HepG2 (cell line): ENCODE results near the gene GAGE12J. TPM values are rescaled to one million over a fixed set of nuclear protein-coding genes. Genes with fewer than 3 reads are reported as not detected.

Experiments used
- ATAC-seq: fragments of 200-7000 bp; cut with Tn5 transposase; 3 replicates; pipeline ENCODE4 v1.9.1; 2020; ENCODE audit warnings: mild to moderate bottlenecking, moderate library complexity
- BruUV-seq: library from RNA; stranded (reverse); fragments of 400-500 nt; replicated peaks from 2 replicates; lab custom pipeline; 2021; lab: Mats Ljungman, UMichigan
- CTCF ChIA-PET: fragments of 300-600 bp; formaldehyde crosslinking; extraction: SDS; loops from one replicate; lab custom pipeline; 2021; ENCODE audit warnings: low total read pairs, inconsistent platforms, low intra/inter-chr PET ratio; lab: Yijun Ruan, JAX
- POLR2A ChIA-PET: fragments of 350-600 bp; sonication (Branson Sonifier 250); formaldehyde crosslinking; loops from one replicate; lab custom pipeline; 2020; ENCODE audit warnings: antibody characterized with exemption, inconsistent platforms; lab: Yijun Ruan, JAX
- DNase-seq: peaks from one replicate; pipeline ENCODE4 v3.0.0-alpha.2; 2015; ENCODE audit warnings: low spot score
- FAIRE-seq: peaks from 3 replicates; lab custom pipeline; 2011; peaks lifted over from hg19 to GRCh38; lab: Jason Lieb, UNC
- H2AFZ ChIP-seq: one replicate; pipeline ENCODE4 v1.6.1; 2011; ENCODE audit warnings: low read length, inconsistent platforms
- H3K27ac ChIP-seq: fragments of 300-600 bp; 3 replicates; pipeline ENCODE4 v1.8.0; 2011; ENCODE audit warnings: mixed run types, mild to moderate bottlenecking, mixed read lengths, low read length, inconsistent platforms; ENCODE audit not compliant: insufficient read depth; ENCODE audit errors: extremely low read length
- H3K27me3 ChIP-seq, 2 experiments: fragments of 200-600 bp in 1 of 2; 2 replicates in 1 of 2; 3 replicates in 1 of 2; pipeline versions ENCODE4 v1.6.0 to v1.8.0; 2011; ENCODE audit warnings: low read length in 2 of 2, mild to moderate bottlenecking in 2 of 2, moderate library complexity in 2 of 2, inconsistent platforms in 1 of 2; ENCODE audit not compliant: insufficient read depth in 2 of 2, control insufficient read depth in 1 of 2
- H3K36me3 ChIP-seq, 2 experiments: fragments of 200-600 bp in 1 of 2; replicated peaks in 1 of 2; 2 replicates in 1 of 2; 3 replicates in 1 of 2; pipeline versions ENCODE4 v1.5.1 to v1.8.0; 2011; ENCODE audit warnings: low read length in 2 of 2, inconsistent platforms in 1 of 2; ENCODE audit not compliant: insufficient read depth in 2 of 2, control insufficient read depth in 1 of 2
- H3K4me1 ChIP-seq: 2 replicates; pipeline ENCODE4 v1.5.1; 2012; ENCODE audit warnings: low read length, inconsistent platforms; ENCODE audit not compliant: insufficient read depth
- H3K4me2 ChIP-seq: 2 replicates; pipeline ENCODE4 v1.6.0; 2011; ENCODE audit warnings: low read depth, low read length, inconsistent platforms
- H3K4me3 ChIP-seq, 3 experiments: fragments of 200-600 bp in 1 of 3; sonication (generic), shearing (Covaris generic) in 1 of 3; replicated peaks in 1 of 3; 2 replicates each; pipeline ENCODE4 v1.5.1; 2011 to 2016; ENCODE audit warnings: low read length in 3 of 3, inconsistent platforms in 2 of 3, low read depth in 2 of 3, mild to moderate bottlenecking in 2 of 3, control low read depth in 1 of 3, mixed read lengths in 1 of 3; ENCODE audit not compliant: insufficient read depth in 1 of 3
- H3K79me2 ChIP-seq: one replicate; pipeline ENCODE4 v1.6.1; 2011; ENCODE audit warnings: low read length, inconsistent platforms; ENCODE audit not compliant: insufficient read depth
- H3K9ac ChIP-seq: 2 replicates; pipeline ENCODE4 v1.6.0; 2011; ENCODE audit warnings: mild to moderate bottlenecking, low read depth, low read length, inconsistent platforms; ENCODE audit not compliant: insufficient read depth
- H3K9me3 ChIP-seq: 2 replicates; pipeline ENCODE4 v1.5.1; 2012; ENCODE audit warnings: mild to moderate bottlenecking, low read length
- H4K20me1 ChIP-seq: 2 replicates; pipeline ENCODE4 v1.6.0; 2011; ENCODE audit warnings: inconsistent platforms, mild to moderate bottlenecking, low read length, moderate library complexity; ENCODE audit not compliant: insufficient read depth
- CTCF ChIP-seq: sonication (generic); formaldehyde crosslinking; IDR thresholded peaks from 2 replicates; pipeline ENCODE4 v1.5.0; 2020; ENCODE audit warnings: mild to moderate bottlenecking, missing genetic modification reagents, moderate library complexity
- SMC3 ChIP-seq: IDR thresholded peaks from 2 replicates; pipeline ENCODE4 v1.6.1; 2011; ENCODE audit warnings: low read length, improper control_type of control experiment
- STAG1 ChIP-seq: sonication (generic); formaldehyde crosslinking; IDR thresholded peaks from 2 replicates; pipeline ENCODE4 v1.4.0; 2020; ENCODE audit warnings: missing genetic modification reagents
- USF2 ChIP-seq, 2 experiments: sonication (generic) in 1 of 2; formaldehyde crosslinking in 1 of 2; IDR thresholded peaks; 2 replicates each; pipeline versions ENCODE4 v1.5.1 to v1.6.1; 2011 to 2020; ENCODE audit warnings: borderline replicate concordance in 1 of 2, low read depth in 1 of 2, low read length in 1 of 2, mild to moderate bottlenecking in 1 of 2, missing genetic modification reagents in 1 of 2, moderate library complexity in 1 of 2
- WGBS: methylation state at CpG from one replicate; pipeline ENCODE4 v1.1.6; 2017; ENCODE audit warnings: low lambda C conversion rate; 5-methylcytosine and 5-hydroxymethylcytosine counted together
- in situ Hi-C: cut with HindIII; loops from 2 replicates; pipeline ENCODE4 v1.10.0; 2017; ENCODE audit warnings: low pct_unique_long_range_greater_than_20kb; ENCODE audit not compliant: extremely low pct_ligation_motif_present
- intact Hi-C: fragments of 100-400 bp; cut with micrococcal nuclease; formaldehyde crosslinking; loops from one replicate; pipeline ENCODE4 v1.10.0; 2022; ENCODE audit not compliant: unreplicated experiment
- polyA plus RNA-seq, 8 experiments: library from polyadenylated mRNA; depleted of rRNA in 3 of 8; stranded (reverse) in 7 of 8; unstranded in 1 of 8; fragments of >200 nt; fragmentation: Illumina TruSeq in 4 of 8; extraction: Trizol in 4 of 8; gene quantifications; 2 replicates each; pipeline versions ENCODE4 v1.2.1 to v1.2.3, GENCODE V29; 2011 to 2016; ENCODE audit warnings: low read depth in 4 of 8, missing spikeins in 1 of 8, mixed read lengths in 1 of 8; ENCODE audit not compliant: insufficient read depth in 1 of 8
- total RNA-seq, 5 experiments: library from RNA; depleted of rRNA; stranded (reverse); fragments of >200 nt; fragmentation: Illumina TruSeq; extraction: Trizol; gene quantifications; 2 replicates each; pipeline ENCODE4 v1.2.3, GENCODE V29; 2016; ENCODE audit warnings: low read depth in 1 of 5

Gene GAGE12J
- total and polyA plus RNA-seq, 2 of the 13 experiments (the other 11 are each of a cell fraction or from before 2014, with no cell fraction given): not detected

- Histone ChIP-seq H3K27ac (no peak overlapping the region), H3K4me3 (no peak overlapping the region), H3K9me3 (no peaks in the 10 kb centered on the region), H3K4me1 (no peaks in the 10 kb centered on the region), H2AFZ (no peak overlapping the region), H3K9ac (no peak overlapping the region), H3K36me3 (no peaks in the 10 kb centered on the region), H3K4me2 (no peak overlapping the region), H3K27me3 (no peaks in the 10 kb centered on the region), H4K20me1 (no peaks in the 10 kb centered on the region), H3K79me2 (no peaks in the 10 kb centered on the region)
- peak; percentile 81 for ATAC-seq
- no peak for TF ChIP-seq USF2 (IDR thresholded peaks at IDR 0.05; ENCODE audit: low read depth, low read length)
- TF ChIP-seq USF2 (CRISPR knock-in tag; IDR thresholded peaks at IDR 0.05; ENCODE audit: borderline replicate concordance): no peak
- peak; percentile 53 for TF ChIP-seq STAG1 (CRISPR knock-in tag)
- TF ChIP-seq SMC3: peak; percentile 20; the same call in 1 of the 2 replicates
- TF ChIP-seq CTCF (CRISPR knock-in tag): peak; percentile 74
- ChIA-PET POLR2A (no interaction called here), CTCF (interaction anchor here (1.3 kb wide), 1 partner anchor 462 kb away, joined by 3 read pairs; no protein-coding TSS in a partner anchor)
- intact Hi-C loops (loop anchor here (1.0 kb wide), 1 partner anchor 463 kb away; no protein-coding TSS in a partner anchor), in situ Hi-C loops (loop anchor here (10.0 kb wide), 1 partner anchor 463 kb away; no protein-coding TSS in a partner anchor)
- 2% methylated on average over 10 of the region's 11 CpGs for WGBS
- BruUV-seq: no TSS peak
- FAIRE-seq: peak; percentile 48
- peak; percentile 12 for DNase-seq
Observed at GRCh38 chrX:49291615-49292337, 30.1 kb upstream of the GAGE12J start.
